Brain microvascular endothelial cell (primary cell): ENCODE measurements around the gene GABRP.
A peak's percentile ranks its signal among the peaks of the same experiment; 100 is the strongest.
"Not testable (repeated sequence)": the region's sequence is repeated elsewhere in the genome, so short reads cannot be mapped to it uniquely, and the experiment has no call there.

Experiments
- DNase-seq: peaks from one replicate; pipeline ENCODE4 v3.0.0-alpha.2; 2020
- H3K27ac ChIP-seq: fragments of 250-450 bp; sonication (Bioruptor Pico); 2 replicates; pipeline ENCODE4 v1.5.1; 2020; ENCODE audit warnings: mild to moderate bottlenecking, moderate library complexity
- H3K27me3 ChIP-seq: fragments of 250-450 bp; sonication (Bioruptor Pico); replicated peaks from 2 replicates; pipeline ENCODE4 v1.5.1; 2020; ENCODE audit warnings: mild to moderate bottlenecking
- H3K36me3 ChIP-seq: fragments of 250-450 bp; sonication (Bioruptor Pico); replicated peaks from 2 replicates; pipeline ENCODE4 v1.5.1; 2020; ENCODE audit warnings: mild to moderate bottlenecking
- H3K4me3 ChIP-seq: 2 replicates; pipeline ENCODE4 v1.5.1; 2011; ENCODE audit warnings: low read depth, mild to moderate bottlenecking, control low read depth, low read length, moderate library complexity
- CTCF ChIP-seq: IDR thresholded peaks from 2 replicates; pipeline ENCODE4 v1.5.1; 2011; ENCODE audit warnings: low read depth, mild to moderate bottlenecking, moderate library complexity, low read length, control low read depth, inconsistent platforms; ENCODE audit errors: missing control alignments
- in situ Hi-C: cut with HindIII; loops from 2 replicates; pipeline ENCODE4 v1.10.0; 2017; ENCODE audit warnings: low sequenced_read_pairs, low pct_ligation_motif_present

The GABRP gene

GRCh38 chr5:170757182-170757601, 26.3 kb upstream of the GABRP start:
- Histone ChIP-seq H3K36me3 (no peaks in the 10 kb centered on the region), H3K27me3 (no peaks in the 10 kb centered on the region), H3K27ac (no peak overlapping the region), H3K4me3 (no peak overlapping the region)
- DNase-seq, result peak; percentile 59
- no peak for TF ChIP-seq CTCF
- in situ Hi-C loops, result no loop called here

GRCh38 chr5:170757669-170758068, 25.9 kb upstream of the GABRP start:
- no peaks in the 10 kb centered on the region for H3K27me3 ChIP-seq
- in situ Hi-C loops, result no loop called here
- no peak for TF ChIP-seq CTCF

GRCh38 chr5:170758481-170758880, 25.0 kb upstream of the GABRP start:
- TF ChIP-seq CTCF, result no peak
- no peak for DNase-seq
- no peak overlapping the region for H3K27ac ChIP-seq
- no peaks in the 10 kb centered on the region for H3K36me3 ChIP-seq
- H3K27me3 ChIP-seq, result no peaks in the 10 kb centered on the region
- no peak overlapping the region for H3K4me3 ChIP-seq
- in situ Hi-C loops, result no loop called here

More at GRCh38 chr5:170757669-170758068, 25.9 kb upstream of the GABRP start:
- Histone ChIP-seq H3K4me3 (no peak overlapping the region), H3K36me3 (no peaks in the 10 kb centered on the region), H3K27ac (no peak overlapping the region)
- DNase-seq, result no peak

GRCh38 chr5:170760113-170760512, 23.4 kb upstream of the GABRP start:
- H3K4me3 ChIP-seq, result no peak overlapping the region
- no peaks in the 10 kb centered on the region for H3K36me3 ChIP-seq
- in situ Hi-C loops, result no loop called here
- no peak overlapping the region for H3K27ac ChIP-seq
- DNase-seq, result no peak
- no peaks in the 10 kb centered on the region for H3K27me3 ChIP-seq
- TF ChIP-seq CTCF, result no peak

- no peaks in the 10 kb centered on the region for H3K27me3 ChIP-seq
- H3K4me3 ChIP-seq, result no peak overlapping the region
- no peaks in the 10 kb centered on the region for H3K36me3 ChIP-seq
- DNase-seq, result no peak
- TF ChIP-seq CTCF, result no peak
- in situ Hi-C loops, result no loop called here
- H3K27ac ChIP-seq, result no peak overlapping the region
Observed at GRCh38 chr5:170761048-170761707, 22.3 kb upstream of the GABRP start.

GRCh38 chr5:170761708-170762066, 21.8 kb upstream of the GABRP start:
- H3K36me3 ChIP-seq, result no peaks in the 10 kb centered on the region
- TF ChIP-seq CTCF, result no peak
- H3K27ac ChIP-seq, result no peak overlapping the region
- no peak overlapping the region for H3K4me3 ChIP-seq
- no peak for DNase-seq
- in situ Hi-C loops, result no loop called here
- no peaks in the 10 kb centered on the region for H3K27me3 ChIP-seq

GRCh38 chr5:170762298-170762697, 21.2 kb upstream of the GABRP start:
- H3K4me3 ChIP-seq, H3K36me3 ChIP-seq, H3K27me3 ChIP-seq, in situ Hi-C loops, H3K27ac ChIP-seq, DNase-seq: not testable (repeated sequence)

GRCh38 chr5:170765868-170766267, 17.7 kb upstream of the GABRP start:
- H3K27ac ChIP-seq, H3K36me3 ChIP-seq, in situ Hi-C loops, H3K27me3 ChIP-seq, DNase-seq, H3K4me3 ChIP-seq: not testable (repeated sequence)
